Epithelial cell of prostate (primary cell): ENCODE data around the gene SULT1A2.
"Not testable (repeated sequence)": the region's sequence is repeated elsewhere in the genome, so short reads cannot be mapped to it uniquely, and the experiment has no call there.

Experiments used
- DNase-seq: peaks from one replicate; pipeline ENCODE4 v3.0.0-alpha.2; 2011; ENCODE audit warnings: low read depth, low spot score
- H3K27ac ChIP-seq: fragments of 450-650 bp; 2 replicates; pipeline ENCODE4 v1.5.1; 2017; ENCODE audit warnings: mild to moderate bottlenecking

The SULT1A2 gene

DNA sequence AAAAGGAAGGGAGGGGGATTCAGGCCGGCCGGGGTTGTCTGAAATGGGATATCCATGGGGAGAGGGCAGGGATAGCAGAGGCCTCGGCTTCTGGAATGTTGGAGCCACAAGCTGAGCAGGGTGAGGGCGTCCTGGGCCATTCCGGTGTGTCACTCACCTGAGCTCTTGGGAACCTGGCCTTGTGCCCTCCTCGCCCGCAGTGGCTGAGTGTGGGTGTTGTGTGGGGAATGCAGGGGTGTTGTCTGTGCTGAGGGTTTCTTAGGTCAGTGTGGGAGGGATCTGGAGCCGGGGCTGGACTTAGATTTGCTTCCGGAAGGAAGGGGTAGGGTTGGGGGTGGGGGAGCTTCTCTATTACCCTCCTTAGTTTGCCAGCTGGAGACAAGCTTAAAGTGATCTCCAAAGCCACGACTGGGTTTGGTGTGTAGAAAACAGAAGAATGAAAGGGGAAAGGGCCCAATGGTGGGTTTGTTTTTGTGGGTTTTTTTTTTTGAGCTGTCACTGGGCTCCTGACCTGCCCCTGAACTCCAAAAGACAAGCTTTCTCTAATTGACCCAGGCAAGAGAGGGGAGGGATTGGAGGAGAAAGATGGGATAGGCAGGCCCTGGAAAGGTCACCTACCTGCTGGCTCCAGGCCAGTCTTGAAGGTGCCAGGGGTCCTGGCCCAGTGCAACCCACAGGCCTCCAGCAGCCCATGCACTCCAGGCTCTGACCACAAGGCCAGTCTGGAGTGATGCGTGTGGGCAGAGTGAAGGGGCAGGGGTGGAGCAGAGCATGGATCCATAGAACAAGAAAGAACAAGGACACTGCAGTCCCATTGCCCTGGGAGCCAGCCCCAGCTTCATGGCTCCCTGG, at the start of gene SULT1A2:
Gene SULT1A2 (minus strand): TSS at position 211 of the 852 bp plus-strand sequence. CDS start 1,120 bp downstream, outside the sequence.
- DNase-seq: peak; percentile 29
- no peak within 1 kb of the TSS for H3K27ac ChIP-seq

DNA sequence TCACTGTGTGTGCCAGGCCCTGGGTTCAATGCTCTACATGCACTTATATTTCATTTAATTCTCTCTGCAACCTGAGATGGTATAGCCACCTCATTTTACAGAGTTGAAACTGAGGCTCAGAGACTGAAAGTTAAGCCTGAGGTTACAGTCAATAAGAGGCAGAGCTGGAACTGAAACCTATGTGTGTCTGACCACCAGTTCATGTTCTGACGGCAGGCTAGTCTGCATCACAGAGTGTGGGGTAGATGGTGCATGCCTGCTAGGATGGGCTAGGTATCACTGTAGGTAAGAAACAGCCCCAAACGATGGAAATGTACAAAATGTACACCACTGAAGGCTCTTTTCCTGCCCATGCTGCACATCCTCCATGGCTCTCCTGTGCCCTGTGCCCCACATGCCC, 43.1 kb upstream of the SULT1A2 start:
- H3K27ac ChIP-seq, DNase-seq: not testable (repeated sequence)

DNA sequence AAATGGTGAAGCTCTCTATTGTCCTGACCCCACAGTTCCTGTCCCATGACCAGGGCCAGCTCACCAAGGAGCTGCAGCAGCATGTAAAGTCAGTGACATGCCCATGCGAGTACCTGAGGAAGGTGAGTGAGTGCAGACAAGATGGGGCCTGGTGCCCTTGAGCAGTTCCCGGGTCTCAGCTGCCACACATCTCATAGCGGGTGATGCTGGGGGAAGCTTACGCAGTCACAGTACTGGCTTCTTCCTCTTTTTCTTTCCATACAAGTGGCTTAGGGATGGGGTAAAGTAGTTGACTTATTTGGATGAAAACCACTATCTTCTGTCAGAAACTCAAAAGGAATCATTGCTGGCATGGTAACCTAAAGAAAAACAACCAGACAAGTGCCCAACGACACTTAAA, 41.5 kb upstream of the SULT1A2 start:
- DNase-seq: not testable (repeated sequence)
- peak overlapping the region; percentile 95 for H3K27ac ChIP-seq

DNA sequence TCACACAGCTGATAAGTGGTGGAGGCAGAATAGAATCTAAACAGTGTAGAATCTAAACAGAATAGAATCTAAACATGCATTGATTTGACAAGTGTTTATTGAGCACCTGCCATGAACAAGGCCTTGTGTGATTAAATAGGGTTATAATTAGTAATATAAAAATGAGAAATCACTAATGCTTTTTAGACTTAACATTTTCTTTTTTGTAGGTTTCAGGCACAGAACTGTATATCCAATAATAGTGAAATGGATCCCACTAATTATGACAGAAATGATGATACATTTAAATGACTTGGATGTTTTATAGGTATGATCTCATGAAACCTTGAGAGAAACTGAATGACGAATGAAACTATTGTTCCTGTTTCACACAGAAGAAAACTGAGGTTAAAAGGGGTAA, 40.9 kb upstream of the SULT1A2 start, which contains the start of gene NPIPB8:
Gene NPIPB8 (plus strand): TSS at position 301 of the 400 bp plus-strand sequence. CDS start 296 bp downstream, outside the sequence.
- DNase-seq: not testable (repeated sequence)
- peak within 1 kb of the TSS; percentile 95 for H3K27ac ChIP-seq

DNA sequence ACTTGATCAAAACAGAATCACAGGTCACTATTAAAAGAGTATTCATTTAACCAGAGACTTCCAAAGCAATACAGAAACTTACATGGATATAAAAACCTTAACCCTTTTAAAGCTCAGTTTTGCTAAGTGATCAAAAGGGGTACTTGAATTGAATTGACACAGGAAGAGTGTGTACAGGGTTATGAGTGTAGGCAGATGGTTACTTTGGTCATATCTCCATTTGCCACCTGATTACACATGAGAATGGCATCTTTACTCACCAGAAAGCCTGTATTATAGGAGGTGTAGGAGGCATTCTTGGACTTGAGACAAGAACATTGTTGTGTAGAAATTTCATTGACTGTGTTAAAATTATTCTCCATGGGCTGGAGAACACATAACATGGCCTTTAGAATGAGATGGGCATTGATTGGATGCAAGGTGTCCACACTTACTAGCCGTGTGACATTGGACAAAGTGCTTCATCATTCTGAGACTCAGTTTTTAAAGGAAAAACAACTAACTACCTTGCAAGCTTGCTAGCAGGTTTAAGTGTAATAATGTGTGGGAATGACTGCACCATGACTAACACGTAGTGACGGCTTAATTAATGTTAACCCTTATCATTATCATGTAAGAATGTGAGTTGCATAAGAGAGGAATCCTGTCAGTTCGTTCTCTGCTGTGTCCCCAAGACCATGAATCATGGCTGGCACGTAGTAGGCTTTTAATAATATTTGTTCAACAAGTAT, 39.4 kb upstream of the SULT1A2 start:
- H3K27ac ChIP-seq: peak overlapping the region; percentile 95
- peak; percentile 89 for DNase-seq

DNA sequence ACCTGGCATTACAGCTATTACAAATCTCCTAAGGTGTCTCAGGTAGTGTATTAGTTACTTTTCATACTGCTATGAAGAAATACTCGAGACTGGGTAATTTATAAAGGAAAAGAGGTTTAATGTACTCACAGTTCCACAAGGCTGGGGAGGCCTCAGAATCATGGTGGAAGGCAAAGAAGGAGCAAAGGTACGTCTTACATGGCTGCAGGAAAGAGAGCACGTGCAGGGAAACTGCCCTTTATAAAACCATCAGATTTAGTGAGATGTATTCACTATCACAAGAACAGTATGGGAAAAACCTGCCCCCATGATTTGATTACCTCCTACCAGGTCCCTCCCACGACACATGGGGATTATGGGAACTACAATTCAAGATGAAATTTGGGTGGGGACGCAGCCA, 34.1 kb upstream of the SULT1A2 start:
- H3K27ac ChIP-seq: peak overlapping the region; percentile 26

DNA sequence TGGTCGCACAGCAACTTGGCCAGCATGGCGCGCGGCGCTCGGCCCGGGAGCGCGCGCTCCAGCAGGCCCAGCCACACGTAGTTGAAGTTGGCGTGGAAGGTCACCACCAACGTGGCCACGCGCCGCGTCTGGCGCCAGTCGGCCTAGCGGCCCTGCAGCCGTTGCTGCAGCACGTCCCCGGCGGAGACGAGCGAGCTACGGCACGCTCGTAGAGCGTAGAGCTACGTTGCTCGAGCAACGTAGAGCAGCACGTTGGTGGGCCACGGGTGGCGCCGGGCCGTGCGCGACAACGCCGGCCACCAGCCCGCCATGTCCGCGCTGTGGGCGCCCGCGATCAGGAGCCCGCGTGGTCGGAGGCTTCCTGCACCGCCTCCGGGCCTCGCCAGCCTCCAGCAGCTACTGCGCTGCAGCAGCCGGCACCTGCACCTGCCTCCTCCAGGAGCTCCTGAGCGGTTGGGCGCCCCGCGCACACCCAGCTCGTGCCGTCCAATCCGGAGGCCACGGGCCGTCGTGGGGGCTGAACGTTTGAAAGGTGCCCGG, 26.4 kb upstream of the SULT1A2 start:
- no peak for DNase-seq
- no peak overlapping the region for H3K27ac ChIP-seq

More for the DNA sequence above, 34.1 kb upstream of the SULT1A2 start:
- DNase-seq: not testable (repeated sequence)

DNA sequence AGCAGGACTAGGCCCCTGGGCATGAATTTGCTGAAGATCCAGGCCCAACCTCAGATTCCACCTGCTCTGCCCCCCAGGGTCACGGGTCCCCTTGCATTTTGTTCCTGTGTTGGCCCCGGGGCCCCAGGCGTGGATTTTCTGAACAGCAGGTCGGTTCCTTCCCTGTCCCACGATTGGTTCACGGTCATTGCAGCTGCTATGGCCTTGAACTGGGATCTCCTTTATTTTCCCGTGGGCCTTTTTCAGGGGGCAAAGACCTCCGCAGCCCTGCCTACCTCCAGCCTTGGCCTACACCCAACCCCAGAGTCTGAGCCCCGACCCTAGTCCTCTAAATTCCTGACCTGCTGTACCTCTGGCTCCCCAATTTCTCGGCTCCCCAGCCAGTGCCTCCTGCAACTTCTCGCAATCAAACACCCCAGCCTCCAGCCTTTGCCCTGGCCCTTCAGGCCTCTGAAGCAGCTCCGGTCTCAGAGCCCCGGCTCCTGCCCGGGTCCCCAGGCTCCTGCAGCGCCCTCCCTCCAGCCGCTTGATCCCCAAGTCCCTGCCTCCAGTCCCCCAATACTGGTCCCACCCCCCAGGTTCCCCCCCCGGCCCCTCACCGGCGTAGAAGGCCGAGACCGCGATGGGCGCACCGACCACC, 25.8 kb upstream of the SULT1A2 start:
- not testable (repeated sequence) for DNase-seq, H3K27ac ChIP-seq

DNA sequence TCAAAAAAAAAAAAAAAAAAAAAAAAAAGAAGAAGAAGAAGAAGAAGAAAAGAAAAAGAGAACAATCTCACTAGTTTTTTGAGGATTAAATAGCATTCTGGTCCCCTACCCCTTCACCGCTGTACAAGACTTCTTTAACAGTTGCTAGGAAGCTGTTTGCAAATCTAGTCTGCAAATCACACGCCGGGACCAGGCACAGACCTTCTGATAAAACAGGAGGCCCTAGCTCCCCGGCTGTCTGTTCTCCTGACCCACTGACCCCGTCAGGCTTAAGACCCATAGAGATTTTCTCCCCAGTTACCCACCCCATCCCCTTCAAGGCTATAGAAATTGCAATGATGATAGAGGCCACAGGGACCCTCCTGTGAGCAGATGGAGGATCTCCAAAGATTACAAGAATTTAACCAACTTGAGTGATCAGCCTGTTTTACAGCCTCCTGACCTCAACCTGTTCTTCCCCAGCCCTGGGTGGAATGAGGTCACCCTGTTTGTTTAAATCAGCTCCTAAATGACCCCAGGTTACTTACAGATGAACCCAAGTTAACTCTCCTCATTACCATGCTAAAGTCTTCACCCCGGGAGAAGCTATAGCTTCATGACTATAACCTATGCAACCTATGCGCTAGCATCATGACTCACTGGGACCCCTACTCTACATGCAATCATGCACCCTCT, 24.8 kb upstream of the SULT1A2 start:
- DNase-seq: no peak
- no peak overlapping the region for H3K27ac ChIP-seq

DNA sequence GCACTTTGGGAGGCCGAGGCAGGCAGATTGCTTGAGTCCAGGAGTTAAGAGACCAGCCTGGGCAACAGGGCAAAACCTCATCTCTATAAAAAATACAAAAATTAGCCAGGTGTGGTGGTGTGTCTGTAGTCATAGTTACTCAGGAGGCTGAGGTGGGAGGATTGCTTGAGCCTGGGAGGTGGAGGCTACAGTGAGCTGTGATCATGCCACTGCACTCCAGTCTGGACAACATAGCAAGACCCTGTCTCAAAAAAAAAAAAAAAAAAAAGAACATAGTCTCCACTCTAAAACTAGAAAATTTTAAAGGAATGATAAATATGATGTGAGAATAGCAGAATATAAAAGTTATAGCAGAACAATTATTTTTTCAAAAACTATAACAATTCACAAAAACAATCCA, 23.5 kb upstream of the SULT1A2 start:
- not testable (repeated sequence) for H3K27ac ChIP-seq, DNase-seq

DNA sequence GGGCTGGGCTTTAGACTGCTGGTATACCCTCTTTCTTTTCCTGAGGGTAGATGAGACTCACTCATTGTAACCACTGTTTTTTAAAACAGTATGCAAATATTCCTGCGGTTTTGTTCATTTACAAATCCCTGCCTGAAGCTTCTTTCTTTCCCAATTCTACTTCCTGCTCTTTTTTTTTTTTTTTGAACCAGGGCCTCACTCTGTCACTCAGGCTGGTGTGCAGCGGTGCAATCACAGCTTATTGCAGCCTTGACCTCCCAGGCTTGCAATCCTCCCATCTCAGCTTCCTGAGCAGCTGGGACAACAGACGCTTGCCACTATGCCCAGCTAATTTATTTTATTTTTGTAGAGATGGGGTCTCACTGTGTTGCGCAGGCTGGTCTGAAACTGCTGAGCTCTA, 21.0 kb upstream of the SULT1A2 start:
- H3K27ac ChIP-seq: no peak overlapping the region
- no peak for DNase-seq

DNA sequence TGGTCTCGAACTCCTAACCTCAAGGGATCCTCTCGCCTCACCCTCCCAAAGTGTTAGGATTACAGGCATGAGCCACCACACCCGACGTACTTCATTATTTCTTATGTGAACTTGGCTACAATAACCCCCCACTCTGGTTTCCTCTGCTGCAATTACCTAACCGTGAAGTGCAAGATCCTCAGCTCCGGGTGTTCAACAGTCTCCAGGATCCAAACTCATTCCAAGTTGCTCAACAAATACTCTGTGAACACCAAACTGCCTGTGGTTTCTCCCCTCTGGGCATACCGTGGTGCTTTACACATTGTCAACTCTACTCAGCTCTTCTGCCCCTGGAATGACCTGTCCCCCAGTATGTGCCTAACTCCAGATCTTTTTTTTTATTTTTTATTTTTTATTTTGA, 19.8 kb upstream of the SULT1A2 start:
- no peak for DNase-seq
- no peak overlapping the region for H3K27ac ChIP-seq

DNA sequence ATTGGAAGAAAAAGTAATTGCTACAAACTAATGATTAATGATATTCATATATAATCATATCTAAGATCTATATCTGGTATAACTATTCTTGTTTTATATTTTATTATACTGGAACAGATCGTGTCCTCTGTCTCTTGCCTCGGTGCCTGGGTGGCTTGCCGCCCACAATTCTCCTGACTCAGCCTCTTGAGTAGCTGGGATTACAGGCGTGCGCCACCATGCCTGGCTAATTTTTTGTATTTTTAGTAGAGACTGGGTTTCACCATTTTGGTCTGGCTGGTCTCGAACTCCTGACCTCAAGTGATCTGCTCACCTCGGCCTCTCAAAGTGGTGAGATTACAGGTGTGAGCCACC, 19.4 kb upstream of the SULT1A2 start:
- H3K27ac ChIP-seq, DNase-seq: not testable (repeated sequence)

DNA sequence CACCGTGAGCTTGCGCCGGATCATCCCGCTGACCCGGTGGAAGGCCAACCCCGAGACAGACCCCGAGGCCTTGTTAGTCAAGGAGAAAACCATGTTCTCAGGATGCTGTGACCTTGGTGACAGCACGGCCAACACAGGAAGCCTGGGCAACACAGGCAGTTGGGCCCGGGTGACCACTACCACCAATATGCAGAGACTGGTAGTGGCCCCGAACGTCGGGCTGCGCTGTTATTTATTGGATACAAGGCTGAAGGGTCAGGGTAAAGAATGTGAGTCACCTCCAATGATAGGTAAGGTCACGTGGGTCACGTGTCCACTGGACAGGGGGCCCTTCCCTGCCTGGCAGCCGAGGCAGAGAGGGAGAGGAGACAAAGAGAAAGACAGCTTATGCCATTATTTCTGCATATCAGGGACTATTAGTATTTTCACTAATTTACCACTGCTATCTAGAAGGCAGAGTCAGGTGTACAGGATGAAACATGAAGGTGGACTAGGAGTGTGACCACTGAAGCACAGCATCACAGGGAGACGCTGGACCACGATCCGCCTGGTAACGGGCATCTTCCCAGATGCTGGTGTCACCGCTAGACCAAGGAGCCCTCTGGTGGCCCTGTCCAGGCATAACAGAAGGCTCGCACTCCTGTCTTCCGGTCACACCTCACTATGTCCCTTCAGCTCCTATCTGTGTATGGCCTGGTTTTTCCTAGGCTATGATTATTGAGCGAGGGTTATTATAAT, 18.8 kb upstream of the SULT1A2 start:
- DNase-seq, H3K27ac ChIP-seq: not testable (repeated sequence)

DNA sequence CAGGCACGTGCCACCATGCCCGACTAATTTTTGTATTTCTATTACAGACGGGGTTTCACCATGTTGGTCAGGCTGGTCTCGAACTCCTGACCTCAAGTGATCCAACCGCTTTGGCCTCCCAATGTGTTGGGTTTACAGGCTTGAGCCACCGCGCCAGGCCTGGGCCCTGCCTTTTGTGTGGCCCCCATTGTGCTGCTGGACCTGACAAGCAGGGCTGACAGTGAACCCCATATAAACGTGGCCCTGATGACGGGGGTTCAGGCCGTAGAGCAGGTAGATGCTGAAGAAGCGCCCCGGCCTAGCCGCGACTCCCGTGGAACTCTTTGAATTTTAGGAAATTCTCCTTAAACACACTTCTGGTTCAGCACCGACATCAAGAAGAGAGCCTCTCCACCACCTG, 17.7 kb upstream of the SULT1A2 start:
- H3K27ac ChIP-seq, DNase-seq: not testable (repeated sequence)

DNA sequence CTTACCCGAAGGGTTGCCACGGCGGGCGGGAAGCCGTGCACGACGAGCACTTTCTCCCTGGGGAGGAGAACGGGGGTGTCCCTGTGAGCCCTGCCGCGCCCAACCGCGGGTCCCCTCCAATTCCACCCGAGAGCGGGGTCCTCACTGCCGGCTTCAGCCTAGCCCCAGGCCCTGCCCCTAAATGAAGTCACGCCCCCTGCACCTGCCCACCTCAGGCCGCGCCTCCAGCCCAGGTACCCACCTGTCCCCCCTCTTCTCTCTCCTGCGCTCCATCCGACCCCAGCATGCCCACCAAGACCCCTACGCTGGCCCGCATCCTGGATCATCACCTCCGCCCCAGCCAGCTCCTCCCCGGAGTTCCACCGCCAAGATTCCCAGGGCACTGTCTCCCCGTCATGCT, 17.1 kb upstream of the SULT1A2 start:
- DNase-seq, H3K27ac ChIP-seq: not testable (repeated sequence)

DNA sequence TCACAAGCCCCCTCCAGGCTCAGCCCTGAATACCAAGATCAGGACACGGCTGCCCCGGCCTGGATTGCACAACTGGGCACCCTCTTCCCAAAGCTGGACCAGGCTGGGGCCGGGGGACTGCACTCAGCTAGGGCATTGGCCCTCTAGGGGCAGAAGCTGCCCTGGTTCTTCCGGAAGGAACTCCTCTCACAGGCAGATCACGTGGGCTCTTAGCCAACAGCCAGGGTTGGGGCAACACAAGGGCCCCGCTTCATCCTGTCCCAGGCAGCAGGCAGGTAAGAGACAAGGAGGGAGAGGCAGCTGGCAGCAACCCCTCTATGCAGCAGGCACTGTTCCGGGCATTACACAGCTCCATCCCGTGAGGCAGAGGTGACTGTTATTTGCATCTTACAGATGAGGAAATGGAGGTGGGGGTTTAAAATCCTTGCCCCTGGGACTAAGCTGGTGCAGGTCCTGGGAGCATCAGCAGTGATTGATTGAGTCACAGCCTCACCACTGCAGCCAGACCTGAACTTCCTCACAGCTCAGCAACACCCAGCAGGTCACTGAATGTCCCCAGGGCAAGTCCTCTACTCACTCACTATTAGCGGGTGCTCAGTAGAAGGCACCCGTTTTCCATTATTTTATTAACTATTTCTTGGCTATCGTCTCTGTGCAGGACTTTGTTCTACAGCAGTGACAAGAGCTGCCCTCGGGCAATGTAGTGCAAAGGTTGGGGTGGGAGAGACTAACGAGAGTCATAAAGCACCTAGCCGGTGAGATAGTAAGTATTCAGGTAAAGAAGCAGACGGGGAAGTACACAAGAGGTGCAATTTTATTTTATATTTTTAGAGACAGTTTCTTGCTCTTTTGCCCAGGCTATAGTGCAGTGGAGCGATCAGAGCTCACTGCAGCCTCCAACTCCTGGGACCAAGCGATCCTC, 15.8 kb upstream of the SULT1A2 start:
- DNase-seq, H3K27ac ChIP-seq: not testable (repeated sequence)

DNA sequence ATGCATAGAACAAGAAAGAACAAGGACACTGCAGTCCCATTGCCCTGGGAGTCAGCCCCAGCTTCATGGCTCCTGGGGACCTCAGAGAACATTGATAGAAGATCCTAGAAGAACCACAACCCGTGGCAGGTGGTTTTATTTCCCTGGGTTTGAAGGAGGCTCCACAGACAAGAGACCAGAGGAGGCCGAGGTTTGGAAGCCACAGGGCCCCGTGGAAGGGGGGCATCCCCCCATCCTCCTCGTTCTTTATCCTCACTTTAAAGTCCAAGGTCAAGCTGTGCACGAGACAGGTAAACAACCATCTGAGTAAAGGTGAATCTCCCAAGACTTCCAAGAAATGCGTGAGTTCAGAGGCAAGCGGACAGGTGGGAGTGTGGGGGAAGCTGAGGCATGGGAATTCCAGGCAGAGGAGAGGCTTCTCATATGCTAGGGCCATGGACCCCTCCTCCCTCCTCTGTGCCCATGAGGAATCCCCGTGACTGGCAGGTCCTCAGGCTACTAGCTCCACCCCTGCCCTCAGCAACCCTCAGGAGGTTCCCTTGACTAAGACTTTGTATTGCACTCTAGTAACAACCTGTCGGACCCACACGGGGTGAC, 13.8 kb upstream of the SULT1A2 start:
- no peak for DNase-seq
- no peak overlapping the region for H3K27ac ChIP-seq
